ENCODE results near the gene FNBP1L. TPM values are rescaled to one million over a fixed set of nuclear protein-coding genes. Genes with fewer than 3 reads are reported as not detected.
"Not testable (repeated sequence)": the region's sequence is repeated elsewhere in the genome, so short reads cannot be mapped to it uniquely, and the experiment has no call there.

Gene FNBP1L
- total and polyA plus RNA-seq, 2 donors from 2014 or later = 32.7 to 57.3 TPM

DNA sequence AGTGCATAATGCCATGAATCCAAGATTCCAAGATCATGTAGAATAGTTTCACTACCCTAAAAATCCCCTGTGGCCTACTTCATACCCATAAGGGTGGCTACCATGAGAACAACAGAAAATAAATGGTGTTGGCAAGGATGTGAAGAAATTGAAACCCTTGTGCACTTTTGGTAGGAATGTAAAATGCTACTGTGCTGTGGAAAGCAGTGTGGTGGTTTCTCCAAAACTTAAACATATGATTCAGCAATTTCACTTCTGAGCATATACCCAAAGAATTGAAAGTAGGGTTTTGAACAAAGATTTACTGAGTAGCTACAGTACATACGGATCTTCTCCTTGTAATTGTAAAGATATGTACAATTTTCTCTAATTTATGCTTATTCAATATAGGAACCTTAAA lies 16.0 kb downstream of the FNBP1L start:
- intact Hi-C loops (cut with DNase I) = no loop called here
- H3K9me3 ChIP-seq (ENCODE audit: control insufficient read depth in 2 of 3, insufficient read depth in 1 of 3, low read length in 3 of 3) = peaks cover 0 to 5% (median 0%) of the 10 kb centered on the region in 3 donors
- H3K27me3 ChIP-seq (ENCODE audit: control insufficient read depth, insufficient read depth, low read length) = no peaks in the 10 kb centered on the region
- H3K36me3 ChIP-seq (ENCODE audit: control insufficient read depth in 2 of 3, insufficient read depth in 3 of 3, low read length in 3 of 3) = no peaks in the 10 kb centered on the region
- H3K27ac ChIP-seq (ENCODE audit: low read depth in 2 of 2, low read length in 2 of 2) = no peak overlapping the region
- DNase-seq (no peak), FAIRE-seq (no peak)
- no peaks in the 10 kb centered on the region for H3K4me1 ChIP-seq (ENCODE audit: control insufficient read depth in 2 of 3, insufficient read depth in 2 of 3, low read depth in 1 of 3, low read length in 3 of 3)
- H3K9ac ChIP-seq (ENCODE audit: low read length in 3 of 3) = no peak overlapping the region
- TF ChIP-seq, protein P1, sequence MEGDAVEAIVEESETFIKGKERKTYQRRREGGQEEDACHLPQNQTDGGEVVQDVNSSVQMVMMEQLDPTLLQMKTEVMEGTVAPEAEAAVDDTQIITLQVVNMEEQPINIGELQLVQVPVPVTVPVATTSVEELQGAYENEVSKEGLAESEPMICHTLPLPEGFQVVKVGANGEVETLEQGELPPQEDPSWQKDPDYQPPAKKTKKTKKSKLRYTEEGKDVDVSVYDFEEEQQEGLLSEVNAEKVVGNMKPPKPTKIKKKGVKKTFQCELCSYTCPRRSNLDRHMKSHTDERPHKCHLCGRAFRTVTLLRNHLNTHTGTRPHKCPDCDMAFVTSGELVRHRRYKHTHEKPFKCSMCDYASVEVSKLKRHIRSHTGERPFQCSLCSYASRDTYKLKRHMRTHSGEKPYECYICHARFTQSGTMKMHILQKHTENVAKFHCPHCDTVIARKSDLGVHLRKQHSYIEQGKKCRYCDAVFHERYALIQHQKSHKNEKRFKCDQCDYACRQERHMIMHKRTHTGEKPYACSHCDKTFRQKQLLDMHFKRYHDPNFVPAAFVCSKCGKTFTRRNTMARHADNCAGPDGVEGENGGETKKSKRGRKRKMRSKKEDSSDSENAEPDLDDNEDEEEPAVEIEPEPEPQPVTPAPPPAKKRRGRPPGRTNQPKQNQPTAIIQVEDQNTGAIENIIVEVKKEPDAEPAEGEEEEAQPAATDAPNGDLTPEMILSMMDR (IDR thresholded peaks at IDR 0.05; ENCODE audit: borderline replicate concordance, extremely low read depth, insufficient read depth) = no peak
- no peak overlapping the region for H3K4me3 ChIP-seq (ENCODE audit: low read length in 3 of 3)

DNA sequence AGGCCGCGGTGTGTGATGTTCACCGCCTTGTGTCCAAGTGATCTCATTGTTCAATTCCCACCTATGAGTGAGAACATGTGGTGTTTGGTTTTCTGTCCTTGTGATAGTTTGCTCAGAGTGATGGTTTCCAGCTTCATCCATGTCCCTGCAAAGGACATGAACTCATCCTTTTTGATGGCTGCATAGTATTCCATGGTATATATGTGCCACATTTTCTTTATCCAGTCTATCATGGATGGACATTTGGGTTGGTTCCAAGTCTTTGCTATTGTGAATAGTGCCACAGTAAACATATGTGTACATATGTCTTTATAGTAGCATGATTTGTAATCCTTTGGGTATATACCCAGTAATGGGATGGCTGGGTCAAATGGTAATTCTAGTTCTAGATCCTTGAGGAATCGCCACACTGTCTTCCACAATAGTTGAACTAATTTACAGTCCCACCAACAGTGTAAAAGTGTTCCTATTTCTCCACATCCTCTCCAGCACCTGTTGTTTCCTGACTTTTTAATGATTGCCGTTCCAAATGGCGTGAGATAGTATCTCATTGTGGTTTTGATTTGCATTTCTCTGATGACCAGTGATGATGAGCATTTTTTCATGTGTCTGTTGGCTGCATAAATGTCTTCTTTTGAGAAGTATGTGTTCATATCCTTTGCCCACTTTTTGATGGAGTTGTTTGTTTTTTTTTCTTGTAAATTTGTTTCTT lies 17.6 kb downstream of the FNBP1L start:
- not testable (repeated sequence) for FAIRE-seq

DNA sequence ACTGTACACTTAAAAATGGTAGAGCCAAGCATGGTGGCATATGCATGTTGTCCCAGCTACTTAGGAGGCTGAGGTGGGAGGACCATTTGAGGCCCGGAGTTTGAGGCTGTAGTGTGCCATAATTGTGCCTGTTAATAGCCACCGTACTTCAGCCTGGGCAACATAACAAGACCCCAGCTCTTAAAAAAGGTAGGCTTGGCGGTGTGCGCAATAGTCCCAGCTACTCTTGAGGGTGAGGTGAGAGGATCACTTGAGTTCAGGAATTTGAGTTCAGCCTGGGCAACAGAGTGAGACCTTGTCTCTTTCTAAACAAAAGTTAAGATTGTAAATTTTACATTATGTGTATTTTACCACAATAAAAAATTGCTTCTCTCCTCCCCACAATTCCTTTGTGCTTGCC lies 19.7 kb downstream of the FNBP1L start:
- H3K36me3 ChIP-seq (ENCODE audit: control insufficient read depth in 2 of 3, insufficient read depth in 3 of 3, low read length in 3 of 3) = no peaks in the 10 kb centered on the region
- H3K27ac ChIP-seq (ENCODE audit: low read depth in 2 of 2, low read length in 2 of 2) = no peak overlapping the region
- peaks cover 0 to 5% (median 0%) of the 10 kb centered on the region in 3 donors for H3K9me3 ChIP-seq (ENCODE audit: control insufficient read depth in 2 of 3, insufficient read depth in 1 of 3, low read length in 3 of 3)
- FAIRE-seq (no peak), DNase-seq (no peak)
- no peak overlapping the region for H3K9ac ChIP-seq (ENCODE audit: low read length in 3 of 3)
- no peak overlapping the region for H3K4me3 ChIP-seq (ENCODE audit: low read length in 3 of 3)
- TF ChIP-seq, protein P1 (IDR thresholded peaks at IDR 0.05; ENCODE audit: borderline replicate concordance, extremely low read depth, insufficient read depth) = no peak
- peaks cover 0 to 3% (median 3%) of the 10 kb centered on the region in 3 donors for H3K4me1 ChIP-seq (ENCODE audit: control insufficient read depth in 2 of 3, insufficient read depth in 2 of 3, low read depth in 1 of 3, low read length in 3 of 3)
- intact Hi-C loops (cut with DNase I) = no loop called here
- no peaks in the 10 kb centered on the region for H3K27me3 ChIP-seq (ENCODE audit: control insufficient read depth, insufficient read depth, low read length)

More for the DNA sequence above, 17.6 kb downstream of the FNBP1L start:
- intact Hi-C loops (cut with DNase I); H3K4me3 ChIP-seq (ENCODE audit: low read length in 3 of 3); DNase-seq; H3K9me3 ChIP-seq (ENCODE audit: control insufficient read depth in 2 of 3, insufficient read depth in 1 of 3, low read length in 3 of 3); H3K4me1 ChIP-seq (ENCODE audit: control insufficient read depth in 2 of 3, insufficient read depth in 2 of 3, low read depth in 1 of 3, low read length in 3 of 3); H3K27ac ChIP-seq (ENCODE audit: low read depth in 2 of 2, low read length in 2 of 2); H3K36me3 ChIP-seq (ENCODE audit: control insufficient read depth in 2 of 3, insufficient read depth in 3 of 3, low read length in 3 of 3); H3K9ac ChIP-seq (ENCODE audit: low read length in 3 of 3); H3K27me3 ChIP-seq (ENCODE audit: control insufficient read depth, insufficient read depth, low read length): not testable (repeated sequence)

DNA sequence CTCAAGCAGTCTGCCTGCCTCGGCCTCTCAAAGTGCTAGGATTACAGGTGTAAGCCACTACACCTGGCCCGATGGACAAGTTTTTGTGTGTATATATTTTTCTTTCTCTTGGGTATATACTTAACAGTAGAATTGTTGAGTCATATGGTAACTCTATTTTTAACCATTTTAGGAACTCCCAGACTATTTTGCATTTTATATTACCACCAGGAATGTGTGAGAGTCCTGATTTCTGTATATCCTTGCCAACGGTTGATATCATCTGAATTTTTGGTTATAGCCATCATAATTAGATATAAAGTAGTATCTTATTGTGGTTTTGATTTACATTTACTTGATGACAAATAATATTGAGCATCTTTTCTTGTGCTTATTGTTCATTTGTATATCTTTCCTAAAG lies 20.7 kb downstream of the FNBP1L start:
- H3K4me1 ChIP-seq (ENCODE audit: control insufficient read depth in 2 of 3, insufficient read depth in 2 of 3, low read depth in 1 of 3, low read length in 3 of 3) = peaks cover 0 to 3% (median 3%) of the 10 kb centered on the region in 3 donors
- H3K9ac ChIP-seq (ENCODE audit: low read length in 3 of 3) = no peak overlapping the region
- no peak for DNase-seq
- TF ChIP-seq, protein P1 (IDR thresholded peaks at IDR 0.05; ENCODE audit: borderline replicate concordance, extremely low read depth, insufficient read depth) = no peak
- H3K27me3 ChIP-seq (ENCODE audit: control insufficient read depth, insufficient read depth, low read length) = no peaks in the 10 kb centered on the region
- no peak overlapping the region for H3K4me3 ChIP-seq (ENCODE audit: low read length in 3 of 3)
- H3K9me3 ChIP-seq (ENCODE audit: control insufficient read depth in 2 of 3, insufficient read depth in 1 of 3, low read length in 3 of 3) = peaks cover 0 to 5% (median 0%) of the 10 kb centered on the region in 3 donors
- intact Hi-C loops (cut with DNase I) = no loop called here
- no peaks in the 10 kb centered on the region for H3K36me3 ChIP-seq (ENCODE audit: control insufficient read depth in 2 of 3, insufficient read depth in 3 of 3, low read length in 3 of 3)
- no peak overlapping the region for H3K27ac ChIP-seq (ENCODE audit: low read depth in 2 of 2, low read length in 2 of 2)
- no peak for FAIRE-seq

DNA sequence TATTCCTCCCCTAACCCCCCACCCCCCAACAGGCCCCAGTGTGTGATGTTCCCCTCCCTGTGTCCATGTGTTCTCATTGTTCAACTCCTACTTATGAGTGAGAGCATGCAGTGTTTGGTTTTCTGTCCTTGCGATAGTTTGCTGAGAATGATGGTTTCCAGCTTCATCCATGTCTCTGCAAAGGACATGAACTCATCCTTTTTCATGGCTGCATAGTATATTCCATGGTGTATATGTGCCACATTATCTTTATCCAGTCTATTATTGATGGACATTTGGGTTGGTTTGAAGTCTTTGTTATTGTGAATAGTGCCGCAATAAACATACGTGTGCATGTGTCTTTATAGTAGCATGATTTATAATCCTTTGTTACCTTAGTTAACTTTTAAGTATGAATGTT lies 21.3 kb downstream of the FNBP1L start:
- DNase-seq; intact Hi-C loops (cut with DNase I); FAIRE-seq: not testable (repeated sequence)

More for the DNA sequence above, 21.3 kb downstream of the FNBP1L start:
- not testable (repeated sequence) for H3K27me3 ChIP-seq (ENCODE audit: control insufficient read depth, insufficient read depth, low read length); H3K27ac ChIP-seq (ENCODE audit: low read depth in 2 of 2, low read length in 2 of 2); H3K9ac ChIP-seq (ENCODE audit: low read length in 3 of 3); H3K4me3 ChIP-seq (ENCODE audit: low read length in 3 of 3); H3K9me3 ChIP-seq (ENCODE audit: control insufficient read depth in 2 of 3, insufficient read depth in 1 of 3, low read length in 3 of 3); H3K36me3 ChIP-seq (ENCODE audit: control insufficient read depth in 2 of 3, insufficient read depth in 3 of 3, low read length in 3 of 3); H3K4me1 ChIP-seq (ENCODE audit: control insufficient read depth in 2 of 3, insufficient read depth in 2 of 3, low read depth in 1 of 3, low read length in 3 of 3)

Data from kidney (tissue), 14 donors.